Epithelial cell of proximal tubule (primary cell): Measurements from ENCODE around the gene IL26. TPM values are rescaled to one million over a fixed set of nuclear protein-coding genes. Genes with fewer than 3 reads are reported as not detected.

Experiments
- total RNA-seq: library from RNA; depleted of rRNA; stranded (reverse); fragments of >200 nt; gene quantifications from 2 replicates; pipeline ENCODE4 v1.2.3, GENCODE V29; 2015

Gene IL26
- total RNA-seq, 1 donor from 2014 or later = not detected

Other genes starting within 250 kb of the IL26 start
- gene IFNG-AS1, start 236.4 kb downstream of the IL26 start, total RNA-seq = not detected in 2 replicates
- gene IFNG, start 66.1 kb downstream of the IL26 start, total RNA-seq = not detected in 2 replicates
- not detected in 2 replicates for gene IL22, start 27.8 kb upstream of the IL26 start, total RNA-seq
- 3.9 and 7.2 TPM in 2 replicates for gene MDM1, start 106.6 kb upstream of the IL26 start, total RNA-seq